ENCODE data around the gene MAP2K6.

MAP2K6 gene

DNA sequence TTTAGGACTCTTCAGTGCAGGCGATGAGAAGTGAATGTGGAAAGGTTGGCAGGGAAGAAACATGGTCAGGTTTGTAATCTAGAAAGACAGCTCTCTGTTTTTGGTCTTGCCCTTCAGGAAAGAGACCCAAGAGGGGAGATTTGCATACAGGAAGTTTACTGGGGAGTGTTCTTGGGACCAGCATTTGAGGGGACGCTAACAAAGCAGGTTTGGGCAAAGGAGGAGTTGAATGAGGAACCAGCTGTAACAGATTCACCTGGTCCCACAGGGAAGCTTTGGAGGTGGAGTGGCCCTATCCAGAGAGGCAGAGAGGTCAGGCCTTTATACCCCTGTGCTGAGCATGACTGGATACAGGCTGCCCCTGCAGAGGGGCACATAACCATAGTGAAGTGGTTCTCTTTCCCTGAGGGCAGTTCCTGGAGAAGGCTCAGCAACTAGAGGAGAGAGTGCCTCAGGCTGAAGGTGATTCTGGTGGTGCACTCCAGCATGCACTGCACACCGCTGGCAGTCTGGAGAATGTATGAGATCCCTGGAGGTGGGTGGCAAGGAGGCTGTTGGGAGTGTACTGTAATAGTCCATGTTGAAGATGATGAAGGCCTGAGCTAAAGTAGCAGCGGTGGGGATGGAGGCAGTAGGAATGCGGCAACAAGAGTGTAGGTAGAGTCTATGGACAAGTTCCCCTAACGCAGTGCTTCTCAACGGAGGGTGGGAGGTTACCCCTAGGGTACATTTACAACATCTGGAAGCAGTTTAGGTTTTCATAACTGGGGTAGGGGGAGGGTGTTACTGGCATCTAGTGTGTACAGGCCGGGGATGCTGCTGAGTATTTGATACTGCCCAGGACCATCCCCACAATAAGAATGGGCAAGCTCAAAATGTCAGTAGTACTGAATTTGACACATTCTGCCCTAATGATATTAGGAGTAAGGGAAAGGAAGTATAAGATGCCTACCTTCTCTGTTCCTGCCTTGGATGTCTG is 37.2 kb downstream of the MAP2K6 start:
- Mint-ChIP-seq H3K36me3 (ENCODE audit: insufficient read depth) (peaks cover 4% of the 10 kb centered on the region), H3K9me3 (no peaks in the 10 kb centered on the region), H3K4me3 (no peak overlapping the region), H3K4me1 (ENCODE audit: low read depth in 2 of 2) (peaks cover 28 to 43% of the 10 kb centered on the region in 2 donors), H3K27me3 (no peaks in the 10 kb centered on the region), H3K27ac (peak overlapping the region in 1 of 2 donors; percentile 51)
- no peak for DNase-seq
- ATAC-seq (replicated peaks), result no peak

DNA sequence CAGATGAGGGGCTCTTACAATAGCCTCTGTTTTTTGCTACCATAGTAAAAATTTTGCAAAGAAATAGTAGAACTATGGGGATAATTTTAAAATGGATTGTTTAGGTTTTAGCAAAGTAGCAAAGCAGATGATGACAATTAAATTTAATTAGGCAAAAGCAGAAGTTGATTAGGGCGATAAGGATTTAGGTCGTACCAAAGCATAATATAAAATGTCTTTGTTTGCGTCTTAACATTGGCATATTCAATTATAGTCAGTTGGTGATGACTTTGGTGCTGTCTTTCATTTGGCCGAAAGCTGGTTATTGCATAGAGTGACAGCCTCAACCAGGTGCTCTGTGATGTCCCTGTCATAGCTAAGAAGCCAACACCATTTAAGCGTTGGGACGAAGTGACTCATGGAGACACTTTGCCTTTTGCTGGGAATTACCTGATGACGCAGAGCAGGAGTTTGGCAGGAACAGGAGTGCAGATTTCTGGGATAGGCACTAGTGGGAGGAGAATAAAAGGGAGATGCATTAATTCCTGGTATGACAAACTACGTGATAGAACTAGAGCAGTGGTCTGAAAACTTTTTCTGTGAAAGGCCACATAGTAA is 38.3 kb downstream of the MAP2K6 start:
- Mint-ChIP-seq H3K4me3 (no peak overlapping the region), H3K27ac (no peak overlapping the region), H3K9me3 (no peaks in the 10 kb centered on the region), H3K27me3 (no peaks in the 10 kb centered on the region), H3K4me1 (ENCODE audit: low read depth in 2 of 2) (peaks cover 32 to 50% of the 10 kb centered on the region in 2 donors), H3K36me3 (ENCODE audit: insufficient read depth) (peaks cover 4% of the 10 kb centered on the region)
- ATAC-seq (replicated peaks) (no peak), DNase-seq (no peak)

DNA sequence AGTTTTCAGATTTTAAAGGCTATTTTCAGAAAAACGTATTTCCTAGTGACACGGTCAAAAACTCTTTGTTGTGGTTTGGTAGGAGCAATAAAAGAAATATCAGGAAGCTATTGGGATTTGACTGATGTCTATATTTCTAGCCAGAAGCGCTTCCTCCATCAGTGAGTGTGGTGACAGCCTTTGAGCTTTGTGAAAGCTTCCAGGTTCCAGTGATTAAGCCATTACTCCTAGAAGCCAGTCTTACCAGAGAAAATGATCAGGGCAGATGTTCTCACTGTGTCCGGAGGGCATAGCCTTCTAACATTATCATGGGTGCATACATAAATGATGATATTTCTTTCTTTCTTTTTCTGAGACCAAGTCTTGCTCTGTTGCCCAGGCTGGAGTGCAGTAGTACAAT is 39.6 kb downstream of the MAP2K6 start:
- Mint-ChIP-seq H3K4me1 (ENCODE audit: low read depth in 2 of 2) (peaks cover 34 to 55% of the 10 kb centered on the region in 2 donors), H3K9me3 (no peaks in the 10 kb centered on the region), H3K4me3 (no peak overlapping the region), H3K27ac (no peak overlapping the region), H3K36me3 (ENCODE audit: insufficient read depth) (no peaks in the 10 kb centered on the region), H3K27me3 (no peaks in the 10 kb centered on the region)
- ATAC-seq (replicated peaks), result no peak
- DNase-seq, result no peak

DNA sequence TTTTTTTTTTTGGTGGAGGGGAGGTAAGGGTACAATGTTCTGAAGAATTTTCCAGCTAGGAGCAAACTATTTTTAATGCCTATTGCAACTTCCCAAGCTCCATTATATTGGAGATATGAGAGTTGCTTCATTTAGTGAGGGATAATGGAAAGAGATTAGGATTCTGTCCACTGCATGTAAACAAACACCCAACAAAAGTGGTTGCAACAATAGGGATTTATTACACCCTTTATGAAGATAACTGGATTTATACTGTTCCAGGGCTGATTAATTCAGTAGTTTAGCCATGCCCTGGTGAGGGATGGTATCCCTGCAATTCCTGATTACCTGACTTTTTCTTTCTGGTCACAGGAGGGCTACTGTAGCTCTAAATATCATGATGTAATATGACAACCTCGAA is 40.5 kb downstream of the MAP2K6 start:
- Mint-ChIP-seq H3K27me3 (no peaks in the 10 kb centered on the region), H3K4me3 (no peak overlapping the region), H3K4me1 (ENCODE audit: low read depth in 2 of 2) (peaks cover 36 to 55% of the 10 kb centered on the region in 2 donors), H3K36me3 (ENCODE audit: insufficient read depth) (peaks cover 1% of the 10 kb centered on the region), H3K9me3 (no peaks in the 10 kb centered on the region), H3K27ac (no peak overlapping the region)
- ATAC-seq (replicated peaks) (no peak), DNase-seq (no peak)

DNA sequence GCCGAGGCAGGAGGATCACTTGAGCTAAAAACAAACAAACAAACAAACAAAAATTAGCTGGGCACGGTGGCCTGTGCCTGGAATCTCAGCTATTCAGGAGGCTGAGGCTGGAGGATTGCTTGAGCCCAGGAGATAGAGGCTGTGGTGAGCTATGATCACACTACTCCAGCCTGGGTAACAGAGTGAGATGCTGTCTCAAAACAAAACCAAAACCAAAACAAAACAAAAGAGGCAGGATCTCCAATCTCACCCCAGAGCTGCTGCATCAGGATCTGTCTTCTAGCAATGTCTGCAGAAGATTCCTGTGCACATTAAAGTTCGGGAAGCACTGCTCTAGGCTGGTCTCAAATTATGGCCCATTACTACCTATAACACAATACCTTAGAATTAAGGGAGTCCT is 43.1 kb downstream of the MAP2K6 start:
- H3K9me3 Mint-ChIP-seq, result no peaks in the 10 kb centered on the region
- DNase-seq, result no peak
- peaks cover 3% of the 10 kb centered on the region for H3K36me3 Mint-ChIP-seq (ENCODE audit: insufficient read depth)
- H3K4me1 Mint-ChIP-seq (ENCODE audit: low read depth in 2 of 2), result peaks cover 34 to 44% of the 10 kb centered on the region in 2 donors
- no peak overlapping the region for H3K4me3 Mint-ChIP-seq
- H3K27ac Mint-ChIP-seq, result peak overlapping the region in 1 of 2 donors; percentile 82
- no peaks in the 10 kb centered on the region for H3K27me3 Mint-ChIP-seq
- ATAC-seq (replicated peaks), result no peak

DNA sequence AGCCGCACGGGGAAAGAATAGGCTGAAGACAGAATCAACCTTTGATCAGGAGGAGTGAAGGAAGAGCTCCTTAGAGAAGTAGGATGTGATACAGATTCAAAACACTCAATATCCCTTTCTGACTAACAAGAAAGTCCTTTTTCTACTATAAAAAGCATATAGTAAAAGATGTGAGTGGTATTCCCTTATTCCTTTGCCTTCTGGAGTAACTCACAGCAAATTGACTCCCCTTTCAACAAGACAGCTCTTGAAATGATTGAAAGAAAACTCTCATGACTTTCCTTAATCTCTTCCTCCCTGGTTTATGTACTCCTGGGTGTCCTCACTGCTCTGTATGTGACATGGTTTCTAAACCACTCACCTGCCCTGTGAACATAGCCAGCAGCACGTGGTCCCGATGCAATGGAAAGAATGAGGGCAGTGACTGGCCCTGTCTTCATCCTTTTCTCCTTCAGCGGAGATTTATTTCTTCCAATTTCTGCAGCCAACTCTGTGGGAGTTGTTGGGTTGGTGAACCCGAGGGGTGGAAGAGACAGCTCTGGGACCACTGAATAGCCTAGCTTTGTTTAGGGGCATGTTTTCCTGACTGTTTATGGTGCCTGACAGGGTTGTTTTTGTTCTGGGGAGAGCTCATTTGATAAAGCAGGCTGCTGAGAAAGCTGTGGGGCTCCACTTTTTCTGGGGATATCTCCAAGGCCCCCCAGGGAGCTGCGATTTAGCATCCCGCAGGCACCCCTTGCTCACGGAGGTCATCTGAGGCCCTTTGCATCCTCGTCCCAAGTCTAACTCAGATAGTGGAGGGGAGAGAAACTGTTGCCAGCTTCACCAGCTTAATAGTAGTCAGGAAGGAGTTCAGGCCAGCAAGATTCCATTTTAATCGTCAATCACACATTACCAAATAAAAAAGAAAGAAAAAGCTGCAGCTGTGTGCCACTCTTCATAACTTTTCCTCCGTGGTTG is 46.7 kb downstream of the MAP2K6 start:
- peaks cover 6% of the 10 kb centered on the region for H3K36me3 Mint-ChIP-seq (ENCODE audit: insufficient read depth)
- no peaks in the 10 kb centered on the region for H3K27me3 Mint-ChIP-seq
- H3K4me1 Mint-ChIP-seq (ENCODE audit: low read depth in 2 of 2), result peaks cover 30 to 43% of the 10 kb centered on the region in 2 donors
- H3K9me3 Mint-ChIP-seq, result no peaks in the 10 kb centered on the region
- no peak overlapping the region for H3K4me3 Mint-ChIP-seq
- H3K27ac Mint-ChIP-seq, result peak overlapping the region in 1 of 2 donors; percentile 36
- DNase-seq, result no peak
- ATAC-seq (replicated peaks), result no peak

DNA sequence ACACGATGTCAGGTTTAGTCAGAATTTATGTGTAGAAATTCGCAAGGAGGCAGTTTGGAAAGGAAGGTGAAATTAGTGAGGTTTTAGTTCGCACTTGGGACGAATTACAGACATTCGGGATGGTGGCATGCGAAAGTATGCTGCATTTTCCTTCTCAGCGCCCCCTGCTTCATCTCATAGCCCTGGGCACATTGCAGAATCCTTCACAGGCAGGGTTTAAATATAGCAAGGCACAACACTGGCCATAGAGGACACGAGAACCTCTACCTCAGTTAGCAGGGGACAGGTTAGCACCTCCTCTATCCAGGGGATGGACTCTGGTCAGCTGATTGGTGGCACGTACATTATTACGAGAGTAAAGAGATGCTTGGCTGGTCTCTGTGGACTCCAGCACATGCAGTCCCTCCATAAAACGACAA is 47.5 kb downstream of the MAP2K6 start:
- ATAC-seq (replicated peaks), result no peak
- H3K27me3 Mint-ChIP-seq, result no peaks in the 10 kb centered on the region
- DNase-seq, result no peak
- no peak overlapping the region for H3K27ac Mint-ChIP-seq
- H3K9me3 Mint-ChIP-seq, result no peaks in the 10 kb centered on the region
- no peak overlapping the region for H3K4me3 Mint-ChIP-seq
- peaks cover 25 to 41% of the 10 kb centered on the region in 2 donors for H3K4me1 Mint-ChIP-seq (ENCODE audit: low read depth in 2 of 2)
- peaks cover 6% of the 10 kb centered on the region for H3K36me3 Mint-ChIP-seq (ENCODE audit: insufficient read depth)

DNA sequence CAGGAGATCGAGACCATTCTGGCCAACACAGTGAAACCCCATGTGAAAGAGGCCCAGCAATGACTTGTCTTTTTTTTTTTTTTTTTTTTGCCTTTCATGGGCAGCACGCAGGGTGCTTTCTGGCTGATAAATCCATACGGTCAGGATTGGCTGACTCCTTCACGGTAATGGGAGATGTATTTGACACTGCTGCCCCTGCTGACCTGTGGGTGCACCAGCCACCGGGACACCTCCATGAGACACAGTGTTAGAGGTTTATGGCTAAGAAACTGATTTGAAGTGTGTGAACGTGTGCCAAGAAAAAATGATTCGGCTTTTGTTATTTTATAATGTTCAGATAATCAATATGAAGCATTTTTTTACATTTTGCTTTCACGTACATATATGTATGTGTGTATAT is 48.4 kb downstream of the MAP2K6 start:
- ATAC-seq (replicated peaks) (no peak), DNase-seq (no peak)
- Mint-ChIP-seq H3K36me3 (ENCODE audit: insufficient read depth) (peaks cover 6% of the 10 kb centered on the region), H3K9me3 (no peaks in the 10 kb centered on the region), H3K27me3 (no peaks in the 10 kb centered on the region), H3K27ac (no peak overlapping the region), H3K4me3 (no peak overlapping the region), H3K4me1 (ENCODE audit: low read depth in 2 of 2) (peaks cover 24 to 40% of the 10 kb centered on the region in 2 donors)

DNA sequence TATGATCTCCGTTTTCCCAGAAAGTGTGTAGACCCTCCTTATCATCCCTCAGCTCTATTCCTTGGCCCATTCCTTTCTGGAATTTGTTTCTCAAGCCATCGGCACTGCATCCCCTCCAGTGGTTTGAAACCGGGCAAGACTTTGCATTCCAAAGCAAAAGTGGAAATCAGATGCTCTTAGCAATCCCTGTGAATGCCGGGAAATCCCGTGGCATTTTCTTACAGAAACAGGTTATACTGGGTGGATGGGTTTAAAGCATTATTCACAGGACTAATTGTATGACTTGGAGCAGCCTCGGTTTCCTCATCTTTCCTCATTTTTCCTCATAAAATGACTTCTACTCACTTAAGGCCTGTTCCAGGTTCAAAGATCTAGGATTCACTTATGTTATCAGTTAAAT is 52.0 kb downstream of the MAP2K6 start:
- Mint-ChIP-seq H3K9me3 (no peaks in the 10 kb centered on the region), H3K27me3 (no peaks in the 10 kb centered on the region), H3K27ac (no peak overlapping the region), H3K4me1 (ENCODE audit: low read depth in 2 of 2) (peaks cover 15 to 33% of the 10 kb centered on the region in 2 donors), H3K4me3 (no peak overlapping the region), H3K36me3 (ENCODE audit: insufficient read depth) (peaks cover 5% of the 10 kb centered on the region)
- ATAC-seq (replicated peaks), result no peak
- no peak for DNase-seq

DNA sequence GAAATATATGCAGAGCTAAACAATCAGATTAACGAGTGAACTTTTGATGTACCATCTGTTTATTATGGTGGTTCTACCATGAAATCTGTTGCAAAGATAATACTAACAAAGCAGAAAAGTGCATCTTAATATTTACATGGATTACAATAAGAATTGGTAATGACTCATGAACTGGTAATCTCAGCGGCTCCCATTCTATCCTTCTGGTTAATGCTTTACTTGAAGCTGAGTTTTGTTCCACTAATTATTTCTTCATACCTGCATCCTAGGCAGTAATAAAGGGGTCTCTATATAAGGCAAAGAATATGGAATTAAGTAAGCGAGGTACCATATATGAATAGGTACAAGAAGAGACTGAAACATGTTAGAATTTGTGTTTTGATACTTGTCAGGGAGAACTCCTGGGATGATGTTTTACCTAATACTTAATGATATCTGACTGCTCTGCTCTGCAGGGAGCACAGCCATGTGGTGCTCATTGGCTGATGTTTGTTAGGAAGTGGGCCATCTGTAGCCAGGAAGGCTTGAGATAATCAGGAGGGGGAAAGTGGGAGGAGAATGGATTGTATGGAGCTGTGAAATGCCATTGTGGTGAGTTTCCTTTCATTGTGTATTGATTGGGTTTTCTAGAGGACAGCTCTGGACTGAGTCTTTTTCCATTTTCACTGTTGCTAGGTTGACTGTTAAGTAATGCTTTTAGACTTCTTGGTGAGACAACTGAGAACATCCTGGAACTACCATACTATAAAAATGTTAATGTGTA is 52.6 kb downstream of the MAP2K6 start:
- no peak for DNase-seq
- Mint-ChIP-seq H3K4me3 (no peak overlapping the region), H3K27ac (no peak overlapping the region), H3K9me3 (no peaks in the 10 kb centered on the region), H3K36me3 (ENCODE audit: insufficient read depth) (peaks cover 5% of the 10 kb centered on the region), H3K27me3 (no peaks in the 10 kb centered on the region), H3K4me1 (ENCODE audit: low read depth in 2 of 2) (peaks cover 13 to 33% of the 10 kb centered on the region in 2 donors)
- ATAC-seq (replicated peaks), result no peak

DNA sequence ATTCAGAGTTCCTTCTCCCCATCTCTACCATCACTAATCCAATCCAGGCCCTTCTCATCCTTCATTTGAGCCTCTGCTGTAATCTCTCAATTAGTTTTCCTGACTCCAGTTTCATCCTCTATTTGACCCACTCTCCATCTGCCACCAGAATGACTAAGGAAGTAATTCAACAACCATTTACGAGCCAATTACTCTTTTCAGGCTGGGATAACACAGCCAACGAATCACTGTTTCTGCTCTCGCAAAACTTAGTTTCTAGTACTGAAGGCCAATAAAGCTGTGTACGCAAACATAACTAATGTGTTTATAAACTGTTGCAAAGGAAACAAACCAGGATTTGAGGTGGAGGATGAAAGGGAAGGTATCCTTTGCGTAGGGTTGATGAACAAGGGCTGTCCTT is 53.7 kb downstream of the MAP2K6 start:
- Mint-ChIP-seq H3K36me3 (ENCODE audit: insufficient read depth) (peaks cover 5% of the 10 kb centered on the region), H3K4me3 (no peak overlapping the region), H3K27ac (no peak overlapping the region), H3K27me3 (no peaks in the 10 kb centered on the region), H3K9me3 (no peaks in the 10 kb centered on the region), H3K4me1 (ENCODE audit: low read depth in 2 of 2) (peaks cover 10 to 29% of the 10 kb centered on the region in 2 donors)
- ATAC-seq (replicated peaks) (no peak), DNase-seq (no peak)

DNA sequence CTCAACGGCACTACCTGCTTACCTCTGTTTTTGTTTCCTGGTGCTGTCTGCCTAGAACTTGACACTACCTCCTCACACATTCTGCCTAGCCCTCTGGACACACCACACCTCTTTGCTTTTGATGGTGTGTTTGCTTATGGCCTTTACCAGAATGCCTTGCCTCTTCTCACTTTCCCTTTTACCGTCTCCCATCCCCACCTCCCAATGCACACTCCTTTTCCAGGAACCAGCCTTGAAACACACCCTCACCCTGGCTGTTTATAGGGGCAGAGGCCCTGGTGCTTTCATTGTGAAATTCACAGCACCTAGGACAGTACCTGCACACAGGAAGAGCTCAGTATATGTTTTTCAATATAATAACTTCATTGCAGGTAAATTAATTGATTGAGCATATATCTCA is 56.2 kb downstream of the MAP2K6 start:
- no peak overlapping the region for H3K4me3 Mint-ChIP-seq
- H3K4me1 Mint-ChIP-seq (ENCODE audit: low read depth in 2 of 2), result peaks cover 14 to 31% of the 10 kb centered on the region in 2 donors
- H3K9me3 Mint-ChIP-seq, result no peaks in the 10 kb centered on the region
- peak overlapping the region in 1 of 2 donors; percentile 7 for H3K27ac Mint-ChIP-seq
- DNase-seq, result no peak
- peaks cover 3% of the 10 kb centered on the region for H3K36me3 Mint-ChIP-seq (ENCODE audit: insufficient read depth)
- H3K27me3 Mint-ChIP-seq, result no peaks in the 10 kb centered on the region
- ATAC-seq (replicated peaks), result no peak
